Measurements from ENCODE around the gene CRYBA1.
A peak's percentile ranks its signal among the peaks of the same experiment; 100 is the strongest.

Gene CRYBA1

DNA sequence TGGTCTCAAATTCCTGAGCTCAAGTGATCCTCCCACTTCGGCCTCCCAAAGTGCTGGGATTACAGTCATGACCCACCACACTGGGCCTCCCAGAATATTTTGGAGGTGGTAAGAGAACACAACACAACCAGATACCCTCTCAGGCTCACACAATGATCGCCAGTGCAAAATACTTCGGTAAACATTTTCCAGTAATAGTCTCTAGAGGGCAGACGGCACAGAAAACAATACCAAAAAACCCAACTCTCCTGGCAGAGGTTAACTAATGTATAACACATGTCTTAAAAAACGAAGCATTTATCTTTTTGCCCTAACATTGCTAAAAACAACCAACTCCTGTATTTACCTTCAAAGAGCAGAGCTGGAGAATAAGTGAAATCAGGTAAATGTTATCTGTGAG is 36.8 kb downstream of the CRYBA1 start:
- no peak for DNase-seq (ENCODE audit: low read depth)

DNA sequence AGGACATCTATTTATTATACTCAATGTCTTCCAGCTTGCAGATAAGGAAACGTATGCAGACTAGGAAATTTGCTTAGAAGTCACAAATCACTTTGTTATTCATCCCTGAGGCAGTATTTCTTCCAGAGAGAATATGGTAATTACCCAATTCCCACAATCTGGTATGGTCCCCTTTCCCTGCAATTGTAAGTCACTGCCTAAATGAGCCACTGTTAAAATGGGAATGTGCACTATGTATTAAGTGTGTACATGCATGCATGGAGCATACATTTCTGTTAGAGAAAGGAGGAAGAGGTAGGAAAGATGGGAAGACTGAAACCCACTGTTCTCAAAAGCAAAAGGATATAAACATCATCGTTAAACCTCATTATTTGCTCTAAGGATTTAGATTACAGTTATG is 37.3 kb downstream of the CRYBA1 start:
- DNase-seq (ENCODE audit: low read depth) = no peak

DNA sequence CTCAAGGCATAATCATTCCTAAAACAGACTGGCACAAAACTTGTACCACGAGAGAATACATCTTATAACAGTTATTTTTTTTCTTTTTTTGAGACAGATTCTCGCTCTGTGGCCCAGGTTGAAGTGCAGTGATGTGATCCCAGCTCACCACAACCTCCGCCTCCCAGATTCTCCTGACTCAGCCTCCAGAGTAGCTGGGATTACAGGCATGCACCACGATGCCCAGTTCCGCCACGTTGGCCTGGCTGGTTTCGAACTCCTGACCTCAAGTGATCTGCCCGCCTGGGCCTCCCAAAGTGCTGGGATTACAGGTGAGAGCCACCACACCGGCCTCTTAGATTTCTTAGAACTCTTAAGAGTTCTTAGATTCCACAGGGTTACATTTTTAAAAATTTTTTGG is 43.2 kb downstream of the CRYBA1 start:
- DNase-seq (ENCODE audit: low read depth) = no peak

DNA sequence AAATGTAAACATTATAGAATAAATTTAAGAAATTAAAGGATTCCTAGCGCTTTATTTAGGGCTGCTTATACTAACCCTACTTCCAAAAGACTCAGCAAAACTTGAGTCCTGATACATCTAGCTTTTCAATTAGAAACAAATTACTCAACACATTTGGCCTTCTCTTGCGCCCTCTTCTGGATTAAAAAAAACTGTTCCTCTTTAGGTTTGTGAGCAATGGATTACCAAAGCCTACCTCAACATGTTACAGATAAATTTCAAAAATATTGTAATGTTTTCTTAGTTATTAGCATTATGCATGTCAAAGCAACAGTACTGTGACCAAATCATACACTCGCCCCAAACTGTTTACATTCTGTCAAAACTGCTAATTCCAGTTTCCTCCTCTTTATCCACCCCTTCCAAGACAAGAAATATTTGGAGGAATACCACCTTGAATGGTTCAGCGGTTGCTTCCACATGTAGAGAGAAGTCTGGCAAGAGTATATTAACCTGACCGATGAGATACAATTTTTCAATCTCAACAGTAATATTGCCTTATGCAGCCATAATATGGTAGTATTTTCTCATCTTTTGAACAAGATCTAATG is 44.6 kb downstream of the CRYBA1 start:
- no peak for DNase-seq (ENCODE audit: low read depth)

DNA sequence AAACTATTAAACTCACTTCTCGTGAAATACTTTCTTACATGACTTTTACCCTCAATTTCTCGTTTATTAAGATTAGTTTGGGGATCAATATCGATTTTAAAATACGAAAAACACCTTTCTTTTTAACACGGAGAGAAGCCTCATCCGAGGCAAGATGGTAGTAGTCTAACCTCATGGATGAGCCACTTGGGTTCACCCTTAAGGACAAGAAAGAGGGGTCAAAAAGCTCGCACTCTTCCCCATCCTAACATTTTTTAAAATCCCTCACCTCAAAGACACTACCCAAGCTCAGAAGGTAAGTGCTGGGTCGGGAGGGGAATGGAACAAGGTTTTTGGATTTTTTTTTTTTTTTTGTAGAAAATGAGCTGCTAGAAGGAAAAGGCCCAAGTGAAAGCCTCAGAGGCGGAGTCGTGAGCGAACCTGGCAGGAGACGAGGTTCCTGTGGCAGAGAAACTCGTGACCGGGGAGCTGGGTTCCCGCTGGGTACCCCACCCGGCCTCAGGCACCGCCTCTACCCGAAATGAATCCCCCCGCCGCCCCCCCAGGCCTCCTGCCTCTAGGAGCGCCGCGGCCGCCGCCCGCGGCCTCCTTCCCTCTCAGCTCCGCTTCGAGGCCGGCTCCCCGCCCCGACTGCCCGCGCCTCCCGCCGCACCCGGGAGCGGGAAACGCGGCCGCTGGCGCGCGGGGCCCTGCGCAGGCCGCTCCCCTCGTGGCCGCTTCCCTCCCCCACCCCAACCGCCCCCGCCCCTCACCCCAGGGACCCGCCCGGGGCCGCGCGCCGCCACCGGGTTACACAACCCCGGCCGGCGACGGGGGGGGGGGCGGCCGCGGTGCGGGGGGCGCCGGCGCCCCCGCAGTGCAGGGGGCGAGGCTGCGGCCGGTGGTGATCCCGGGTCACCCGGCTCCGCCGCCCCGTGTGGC is 45.7 kb downstream of the CRYBA1 start:
- DNase-seq (ENCODE audit: low read depth) = peak; percentile 43

DNA sequence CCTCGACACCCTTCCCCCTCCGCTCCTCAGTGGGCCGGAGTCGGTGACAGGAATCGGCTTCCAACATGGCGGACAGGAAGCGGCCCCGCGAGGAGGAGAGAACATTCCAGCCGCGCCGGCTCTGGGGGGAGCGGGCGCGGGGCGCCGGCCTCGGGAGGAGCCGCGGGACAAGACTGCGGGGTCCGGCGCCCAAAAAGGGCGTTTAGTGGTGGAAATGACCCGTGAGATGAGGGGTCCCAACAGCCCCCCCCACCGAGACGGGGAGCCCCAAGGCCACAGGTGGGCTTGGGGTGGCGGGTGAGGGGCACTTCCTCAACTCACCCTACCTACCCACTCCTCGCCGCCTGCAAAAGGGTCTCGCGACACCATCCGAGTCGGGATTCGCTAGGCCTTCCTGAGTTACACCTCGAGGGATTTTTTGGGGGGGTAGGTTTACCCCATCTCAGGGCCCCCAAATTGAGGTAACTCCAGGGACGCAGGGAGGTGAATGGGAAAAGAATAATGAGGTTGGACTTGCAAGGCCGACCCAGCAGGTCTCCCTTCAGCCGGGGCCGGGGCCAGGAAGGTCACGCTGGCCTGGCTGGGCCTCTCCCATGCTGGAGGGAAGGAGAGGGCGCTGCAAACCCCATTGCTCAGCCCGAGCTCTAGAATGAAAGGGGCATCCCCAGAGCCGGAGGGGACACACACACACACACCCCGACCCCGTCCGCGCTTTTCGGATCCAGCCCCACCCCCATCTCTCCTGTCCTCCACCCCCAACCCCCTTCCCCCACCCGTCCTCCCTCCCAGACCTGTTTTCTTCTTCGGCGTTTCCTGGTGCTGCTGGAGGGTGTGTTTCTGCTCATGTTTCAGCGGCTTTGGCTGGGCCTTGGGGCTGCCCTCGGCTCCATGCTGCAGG is 46.6 kb downstream of the CRYBA1 start:
- DNase-seq (ENCODE audit: low read depth) = peak; percentile 35

DNA sequence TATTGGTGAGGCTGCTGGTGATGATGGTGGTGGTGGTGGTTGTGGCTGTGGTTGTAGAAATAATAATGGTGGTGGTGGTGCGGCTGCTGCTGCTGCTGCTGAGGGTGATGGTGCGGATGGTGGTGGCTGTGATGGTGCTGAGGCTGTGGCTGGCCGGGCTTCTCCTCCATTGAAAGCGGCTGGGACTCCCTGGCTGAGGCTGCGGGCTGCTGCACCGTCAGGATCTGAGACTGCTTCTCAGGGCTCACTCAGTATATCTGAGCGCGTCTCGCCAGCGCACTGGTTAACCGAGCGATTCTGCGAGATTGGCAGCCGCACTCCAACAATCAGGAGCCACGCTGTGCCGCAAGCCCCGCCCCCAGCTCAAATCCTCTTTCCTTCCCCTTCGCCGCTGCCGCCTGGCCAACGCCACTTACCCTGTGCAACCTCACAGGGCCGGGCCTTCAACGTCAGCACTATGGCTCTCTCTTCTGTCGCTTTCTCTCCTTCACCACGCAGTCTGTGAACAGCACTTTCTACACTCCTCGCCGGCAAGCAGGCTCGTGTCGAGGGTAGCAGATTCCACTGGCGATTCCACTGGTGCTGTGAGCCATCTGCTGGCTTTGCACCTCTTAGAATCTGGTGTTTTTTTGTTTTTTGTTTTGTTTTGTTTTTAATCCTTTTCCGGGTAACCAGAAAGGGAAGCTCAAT is 47.4 kb downstream of the CRYBA1 start, which contains the start of gene NUFIP2:
NUFIP2 (minus strand) TSS at position 259 of the 690 bp plus-strand sequence; CDS start at position 170, 89 bp downstream.
- DNase-seq (ENCODE audit: low read depth) = peak; percentile 97

DNA sequence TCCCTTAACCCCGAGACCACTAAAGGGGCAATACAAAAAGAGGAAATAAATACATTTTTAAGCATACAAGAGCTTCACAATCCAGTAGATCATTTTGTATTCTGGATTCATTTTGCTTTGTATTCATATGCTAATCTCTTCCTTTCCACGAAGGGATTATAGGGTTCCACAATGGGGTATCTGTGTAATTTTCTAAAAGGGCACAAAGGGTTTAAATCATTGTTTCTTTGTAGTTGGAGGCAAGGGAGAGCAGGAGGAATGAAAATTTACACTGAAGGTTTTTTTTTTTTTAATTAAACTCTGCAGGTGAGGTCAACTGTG is 47.9 kb downstream of the CRYBA1 start:
- no peak for DNase-seq (ENCODE audit: low read depth)

DNA sequence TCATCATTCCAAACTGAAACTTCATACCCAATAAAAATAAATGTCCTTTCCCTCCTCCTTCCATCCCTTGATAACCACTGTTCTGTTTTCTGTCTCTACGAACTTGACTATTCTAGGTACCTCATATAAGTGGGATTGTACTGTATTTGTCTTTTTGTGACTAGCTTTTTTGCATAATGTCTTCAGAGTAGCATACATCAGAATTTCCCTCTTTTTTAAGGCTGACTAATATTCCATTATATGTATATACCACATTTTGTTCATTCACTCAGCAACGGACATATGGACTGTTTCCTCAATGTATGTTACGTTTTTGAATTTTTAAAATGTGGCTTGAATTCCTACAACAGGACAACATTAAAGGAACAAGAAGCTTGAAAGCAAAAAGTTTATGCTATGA is 48.8 kb downstream of the CRYBA1 start:
- DNase-seq (ENCODE audit: low read depth) = no peak

DNA sequence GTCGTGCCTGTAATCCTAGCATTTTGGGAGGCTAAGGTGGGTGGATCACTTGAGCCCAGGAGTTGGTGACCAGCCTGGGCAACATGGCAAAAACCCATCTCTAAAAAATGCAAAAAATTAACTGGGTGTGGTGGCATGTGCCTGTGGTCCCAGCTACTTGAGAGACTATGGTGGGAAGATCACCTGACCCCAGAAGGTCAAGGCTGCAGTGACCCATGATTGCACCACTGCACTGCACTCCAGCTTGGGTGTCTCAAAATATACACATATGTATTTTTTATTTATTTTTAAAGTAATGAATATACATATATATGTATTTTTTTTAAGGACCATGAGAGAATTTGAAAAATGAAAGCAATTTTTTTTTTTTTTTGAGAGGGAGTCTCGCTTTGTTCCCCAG is 52.4 kb downstream of the CRYBA1 start:
- DNase-seq (ENCODE audit: low read depth) = no peak

DNA sequence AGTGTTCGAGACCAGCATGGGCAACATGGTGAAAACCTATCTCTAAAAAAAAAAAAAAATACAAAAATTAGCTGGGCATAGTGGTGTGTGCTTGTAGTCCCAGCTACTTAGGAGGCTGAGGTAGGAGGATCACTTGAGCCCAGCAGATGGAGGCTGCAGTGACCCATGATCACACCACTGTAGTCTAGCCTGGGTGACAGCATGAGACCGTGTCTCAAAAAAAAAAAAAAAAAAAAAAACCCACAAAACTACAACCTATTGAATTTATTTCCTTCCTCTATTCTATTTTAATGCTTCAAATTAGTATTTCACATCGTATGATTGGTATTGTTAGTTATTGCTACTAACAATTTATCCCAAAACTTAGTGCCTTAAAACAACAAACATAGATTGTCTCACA is 56.7 kb downstream of the CRYBA1 start:
- no peak for DNase-seq (ENCODE audit: low read depth)

Data from activated T-helper 1 cell treated with Interleukin-2 at 50 U/mL for 16 hours (primary cell).